AG04450 (cell line): ENCODE data around the gene SPEG. TPM values are rescaled to one million over a fixed set of nuclear protein-coding genes. Genes with fewer than 3 reads are reported as not detected.
A peak's percentile ranks its signal among the peaks of the same experiment; 100 is the strongest.

Experiments
- CTCF ChIA-PET: fragments of 300-600, 350-600 bp; formaldehyde crosslinking; extraction: SDS; loops from one replicate; lab custom pipeline; 2022; ENCODE audit warnings: antibody characterized with exemption, inconsistent platforms; lab: Charles Lee
- POLR2A ChIA-PET: fragments of 350-600 bp; formaldehyde crosslinking; extraction: SDS; loops from one replicate; lab custom pipeline; 2021; ENCODE audit warnings: antibody characterized with exemption, inconsistent platforms; lab: Yijun Ruan, JAX
- DNase-seq: peaks from one replicate; pipeline ENCODE4 v3.0.0-alpha.2; 2011; ENCODE audit warnings: low read depth, low spot score
- H3K27ac ChIP-seq: one replicate; pipeline ENCODE4 v1.5.1; 2012; ENCODE audit warnings: low read depth, low read length, control low read depth
- H3K27me3 ChIP-seq: one replicate; pipeline ENCODE4 v1.6.0; 2012; ENCODE audit warnings: low read length; ENCODE audit not compliant: control insufficient read depth, insufficient read depth
- H3K4me3 ChIP-seq: 2 replicates; pipeline ENCODE4 v1.5.1; 2011; ENCODE audit warnings: mild to moderate bottlenecking, low read depth, low read length, control low read depth
- H3K9me3 ChIP-seq: 2 replicates; pipeline ENCODE4 v1.5.1; 2012; ENCODE audit warnings: low read length; ENCODE audit not compliant: control insufficient read depth, insufficient read depth
- polyA plus RNA-seq: library from polyadenylated mRNA; depleted of rRNA; stranded (reverse); fragments of >200 nt; gene quantifications from 2 replicates; pipeline ENCODE4 v1.2.3, GENCODE V29; 2011
- TF ChIP-seq, protein P1 (sequence below): IDR thresholded peaks from 2 replicates; pipeline ENCODE4 v1.5.1; 2011; ENCODE audit warnings: low read depth, low read length, control low read depth, inconsistent platforms

Gene SPEG
- polyA plus RNA-seq, 1 experiment: 28.0 TPM

DNA sequence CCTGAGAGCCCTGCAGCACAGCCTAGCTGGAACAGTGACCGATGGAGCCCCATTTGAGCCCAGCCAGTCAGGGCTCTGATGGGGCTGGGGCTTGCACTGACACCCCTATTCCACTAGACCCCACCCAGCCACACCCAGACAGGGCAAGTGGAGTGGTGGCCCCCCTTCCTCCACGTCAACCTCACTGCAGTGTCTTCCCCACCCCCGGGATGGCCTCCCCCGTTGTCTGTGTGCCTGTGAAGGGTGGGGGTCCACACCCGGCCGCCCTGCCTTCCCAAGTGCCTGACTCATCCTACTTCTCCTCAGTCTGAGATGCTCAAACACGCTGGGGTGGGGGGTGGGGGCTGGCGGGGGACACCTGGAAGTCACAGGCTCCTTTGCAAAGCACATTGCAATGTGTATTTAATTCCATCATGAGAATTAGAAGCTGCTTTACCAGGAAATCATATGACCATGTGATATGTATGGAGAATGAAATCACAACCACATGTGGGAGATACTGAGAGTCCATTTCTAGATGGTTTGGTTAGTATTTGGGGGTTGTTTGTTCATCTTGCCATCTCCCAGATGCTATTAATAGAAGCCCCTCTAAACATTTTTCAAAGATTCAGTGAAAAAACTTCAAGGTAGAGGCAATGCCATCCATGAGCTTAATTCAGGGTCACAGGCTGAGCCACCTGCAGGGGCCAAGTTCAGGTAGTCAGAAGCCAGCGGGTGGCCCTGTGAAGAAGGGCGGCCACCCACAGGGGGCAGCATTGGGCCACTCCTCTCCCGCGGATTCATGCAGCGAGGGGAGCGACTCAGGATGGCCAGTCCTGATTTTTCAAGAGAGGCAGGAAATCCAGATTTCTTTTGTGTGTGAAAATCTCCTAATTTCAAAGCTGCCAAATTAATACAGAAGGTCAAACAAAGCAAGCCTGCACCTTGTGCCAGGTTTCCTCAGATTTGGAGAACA is 41.3 kb downstream of the SPEG start:
- H3K27ac ChIP-seq: peak overlapping the region; percentile 73
- ChIA-PET CTCF (interaction anchor here (0.5 to 5.5 kb wide), 36 partner anchors 8 to 415 kb away, joined by 3 to 69 read pairs (median 6); partner anchors contain the start of genes ASIC4, GMPPA and IHH), POLR2A (no interaction called here)
- TF ChIP-seq, protein P1, sequence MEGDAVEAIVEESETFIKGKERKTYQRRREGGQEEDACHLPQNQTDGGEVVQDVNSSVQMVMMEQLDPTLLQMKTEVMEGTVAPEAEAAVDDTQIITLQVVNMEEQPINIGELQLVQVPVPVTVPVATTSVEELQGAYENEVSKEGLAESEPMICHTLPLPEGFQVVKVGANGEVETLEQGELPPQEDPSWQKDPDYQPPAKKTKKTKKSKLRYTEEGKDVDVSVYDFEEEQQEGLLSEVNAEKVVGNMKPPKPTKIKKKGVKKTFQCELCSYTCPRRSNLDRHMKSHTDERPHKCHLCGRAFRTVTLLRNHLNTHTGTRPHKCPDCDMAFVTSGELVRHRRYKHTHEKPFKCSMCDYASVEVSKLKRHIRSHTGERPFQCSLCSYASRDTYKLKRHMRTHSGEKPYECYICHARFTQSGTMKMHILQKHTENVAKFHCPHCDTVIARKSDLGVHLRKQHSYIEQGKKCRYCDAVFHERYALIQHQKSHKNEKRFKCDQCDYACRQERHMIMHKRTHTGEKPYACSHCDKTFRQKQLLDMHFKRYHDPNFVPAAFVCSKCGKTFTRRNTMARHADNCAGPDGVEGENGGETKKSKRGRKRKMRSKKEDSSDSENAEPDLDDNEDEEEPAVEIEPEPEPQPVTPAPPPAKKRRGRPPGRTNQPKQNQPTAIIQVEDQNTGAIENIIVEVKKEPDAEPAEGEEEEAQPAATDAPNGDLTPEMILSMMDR: peak; percentile 93
- no peaks in the 10 kb centered on the region for H3K27me3 ChIP-seq
- DNase-seq: no peak
- no peak overlapping the region for H3K4me3 ChIP-seq
- H3K9me3 ChIP-seq: no peaks in the 10 kb centered on the region; the same call in 1 of the 2 replicates

DNA sequence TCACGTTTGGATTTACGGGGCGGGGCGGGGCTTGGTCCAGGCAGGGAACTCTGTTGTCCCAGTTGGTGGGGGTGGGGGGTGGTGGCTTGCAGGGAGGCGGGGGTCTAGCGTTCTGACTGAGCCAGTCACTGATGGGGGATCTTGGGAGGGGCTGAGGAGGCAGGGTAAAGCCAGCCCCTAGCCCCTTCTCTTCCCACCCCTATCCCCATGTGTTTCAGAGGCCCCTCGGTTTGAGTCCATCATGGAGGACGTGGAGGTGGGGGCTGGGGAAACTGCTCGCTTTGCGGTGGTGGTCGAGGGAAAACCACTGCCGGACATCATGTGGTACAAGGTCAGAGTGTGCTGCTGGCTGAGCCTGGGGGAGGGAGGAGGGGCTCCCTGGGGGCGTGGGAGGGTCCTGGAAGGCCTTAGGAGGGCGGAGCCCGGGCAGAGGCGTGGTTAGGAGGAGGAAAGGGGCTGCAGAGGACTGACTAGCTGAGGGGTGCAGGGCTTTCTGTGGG is 42.1 kb downstream of the SPEG start:
- DNase-seq: no peak
- H3K9me3 ChIP-seq: no peaks in the 10 kb centered on the region; the same call in 1 of the 2 replicates
- TF ChIP-seq, protein P1: no peak
- ChIA-PET POLR2A (no interaction called here), CTCF (interaction anchor here (0.6 to 5.5 kb wide), 31 partner anchors 9 to 416 kb away, joined by 3 to 69 read pairs (median 8); partner anchors contain the start of genes ASIC4, GMPPA and IHH)
- no peak overlapping the region for H3K27ac ChIP-seq
- no peaks in the 10 kb centered on the region for H3K27me3 ChIP-seq
- H3K4me3 ChIP-seq: no peak overlapping the region

DNA sequence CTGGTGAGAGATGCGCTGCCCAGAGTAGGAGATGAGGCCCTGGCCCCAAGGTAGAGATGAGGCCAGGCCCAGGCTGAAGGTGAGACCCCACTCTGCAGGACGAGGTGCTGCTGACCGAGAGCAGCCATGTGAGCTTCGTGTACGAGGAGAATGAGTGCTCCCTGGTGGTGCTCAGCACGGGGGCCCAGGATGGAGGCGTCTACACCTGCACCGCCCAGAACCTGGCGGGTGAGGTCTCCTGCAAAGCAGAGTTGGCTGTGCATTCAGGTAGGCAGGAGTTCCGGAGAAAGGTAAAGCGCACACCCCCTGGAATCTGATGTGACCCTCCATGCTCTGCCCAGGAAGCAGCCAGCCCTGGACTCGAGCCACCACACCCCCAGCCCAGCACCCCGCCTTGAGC is 42.5 kb downstream of the SPEG start:
- CTCF ChIA-PET: interaction anchor here (0.7 to 5.5 kb wide), 8 partner anchors 13 to 98 kb away, joined by 3 to 69 read pairs (median 30); a partner anchor contains a TSS
- no peaks in the 10 kb centered on the region; the same call in 1 of the 2 replicates for H3K9me3 ChIP-seq
- TF ChIP-seq, protein P1: no peak
- H3K4me3 ChIP-seq: no peak overlapping the region
- H3K27ac ChIP-seq: no peak overlapping the region
- POLR2A ChIA-PET: no interaction called here
- H3K27me3 ChIP-seq: no peaks in the 10 kb centered on the region
- DNase-seq: no peak

DNA sequence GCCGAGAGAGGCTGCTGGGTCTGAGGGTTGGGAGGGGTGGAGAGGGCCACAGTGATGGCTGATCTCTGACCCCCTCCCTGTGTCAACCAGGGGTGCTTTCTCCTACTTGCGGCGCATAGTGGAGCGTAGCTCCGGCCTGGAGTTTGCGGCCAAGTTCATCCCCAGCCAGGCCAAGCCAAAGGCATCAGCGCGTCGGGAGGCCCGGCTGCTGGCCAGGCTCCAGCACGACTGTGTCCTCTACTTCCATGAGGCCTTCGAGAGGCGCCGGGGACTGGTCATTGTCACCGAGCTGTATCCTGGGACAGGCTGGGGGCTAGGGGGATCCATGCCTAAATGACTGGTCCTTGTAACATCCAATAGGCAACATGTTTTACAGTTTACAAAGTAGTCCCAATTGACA is 43.2 kb downstream of the SPEG start:
- Histone ChIP-seq H3K9me3 (no peaks in the 10 kb centered on the region; the same call in 1 of the 2 replicates), H3K27me3 (no peaks in the 10 kb centered on the region), H3K27ac (no peak overlapping the region), H3K4me3 (no peak overlapping the region)
- TF ChIP-seq, protein P1: no peak
- POLR2A ChIA-PET: interaction anchor here (0.5 to 0.8 kb wide), 2 partner anchors 11 to 50 kb away, joined by 3 read pairs; no protein-coding TSS in a partner anchor
- CTCF ChIA-PET: interaction anchor here (1.3 to 5.5 kb wide), 6 partner anchors 17 to 82 kb away, joined by 3 to 69 read pairs (median 30); a partner anchor contains a TSS
- no peak for DNase-seq
